Activated CD4-positive, CD25-positive, alpha-beta regulatory T cell treated with anti-CD3 and anti-CD28 coated beads, Interleukin-2, amount 50 U/mL, for 24 hours (primary cell): ENCODE measurements around the gene JPH2.

ENCODE experiments used
- ATAC-seq, 2 donors: fragments of 150-1000 bp; cut with Tn5 transposase; one replicate each; pipeline ENCODE4 v1.10.0; 2021; ENCODE audit warnings: mild to moderate bottlenecking in 1 of 2, moderate library complexity in 1 of 2

JPH2 gene

GRCh38 chr20:44123874-44124535 lies 63.0 kb downstream of the JPH2 start:
- ATAC-seq, result no peak

GRCh38 chr20:44123251-44123650 lies 63.7 kb downstream of the JPH2 start:
- no peak for ATAC-seq

- no peak for ATAC-seq
Measured at GRCh38 chr20:44120676-44121425, 66.1 kb downstream of the JPH2 start.

- no peak for ATAC-seq
Measured at GRCh38 chr20:44118185-44119033, 68.6 kb downstream of the JPH2 start.

GRCh38 chr20:44117296-44118184 lies 69.4 kb downstream of the JPH2 start:
- ATAC-seq, result no peak

- ATAC-seq, result no peak
Measured at GRCh38 chr20:44115762-44116644, 71.0 kb downstream of the JPH2 start.

- no peak for ATAC-seq
Measured at GRCh38 chr20:44115181-44115580, 71.8 kb downstream of the JPH2 start.

GRCh38 chr20:44113618-44114376 lies 73.2 kb downstream of the JPH2 start:
- no peak for ATAC-seq

- ATAC-seq, result no peak
Measured at GRCh38 chr20:44112889-44113617, 73.9 kb downstream of the JPH2 start.

GRCh38 chr20:44112456-44112855 lies 74.5 kb downstream of the JPH2 start:
- no peak for ATAC-seq

GRCh38 chr20:44111712-44112335 lies 75.2 kb downstream of the JPH2 start:
- no peak for ATAC-seq

- ATAC-seq, result no peak
Measured at GRCh38 chr20:44110816-44111568, 76.0 kb downstream of the JPH2 start.

- ATAC-seq, result no peak
Measured at GRCh38 chr20:44109951-44110361, 77.0 kb downstream of the JPH2 start.

GRCh38 chr20:44106615-44107014 lies 80.4 kb downstream of the JPH2 start:
- no peak for ATAC-seq

- ATAC-seq, result no peak
Measured at GRCh38 chr20:44104798-44105517, 82.0 kb downstream of the JPH2 start.

- no peak for ATAC-seq
Measured at GRCh38 chr20:44102582-44102981, 84.4 kb downstream of the JPH2 start.

- no peak for ATAC-seq
Measured at GRCh38 chr20:44099832-44100231, 87.2 kb downstream of the JPH2 start.

GRCh38 chr20:44098657-44099056 lies 88.3 kb downstream of the JPH2 start:
- no peak for ATAC-seq
